D721Med (cell line): ENCODE measurements around the gene RERE.

Experiments used
- DNase-seq: peaks from one replicate; pipeline ENCODE4 v3.0.0; 2011; ENCODE audit warnings: low spot score; ENCODE audit not compliant: insufficient read length
- FAIRE-seq: peaks from 2 replicates; lab custom pipeline; 2011; peaks lifted over from hg19 to GRCh38; lab: Jason Lieb, UNC
- TF ChIP-seq, protein P1 (sequence below): IDR thresholded peaks from 2 replicates; pipeline ENCODE4 v1.5.1; 2012; ENCODE audit warnings: mild to moderate bottlenecking, control low read depth; ENCODE audit not compliant: insufficient read depth; ENCODE audit errors: missing control alignments

RERE gene

DNA sequence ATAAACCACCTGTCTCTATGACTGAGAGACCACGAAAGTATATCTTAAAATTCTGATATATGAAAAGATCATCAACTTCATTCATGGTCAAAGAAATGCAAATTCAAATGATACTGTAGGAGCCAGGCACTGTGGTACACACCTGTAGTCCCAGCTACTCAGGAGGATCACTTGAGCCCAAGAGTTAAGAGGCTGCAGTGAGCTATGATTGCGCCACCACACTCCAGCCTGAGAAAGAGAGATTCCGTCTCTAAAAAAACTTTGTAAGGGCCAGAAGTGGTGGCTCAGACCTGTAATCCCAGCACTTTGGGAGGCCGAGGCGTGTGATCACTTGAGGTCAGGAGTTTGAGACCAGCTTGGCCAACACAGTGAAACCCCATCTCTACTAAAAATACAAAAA is 17.0 kb downstream of the RERE start:
- FAIRE-seq (no peak), DNase-seq (no peak)
- TF ChIP-seq, protein P1, sequence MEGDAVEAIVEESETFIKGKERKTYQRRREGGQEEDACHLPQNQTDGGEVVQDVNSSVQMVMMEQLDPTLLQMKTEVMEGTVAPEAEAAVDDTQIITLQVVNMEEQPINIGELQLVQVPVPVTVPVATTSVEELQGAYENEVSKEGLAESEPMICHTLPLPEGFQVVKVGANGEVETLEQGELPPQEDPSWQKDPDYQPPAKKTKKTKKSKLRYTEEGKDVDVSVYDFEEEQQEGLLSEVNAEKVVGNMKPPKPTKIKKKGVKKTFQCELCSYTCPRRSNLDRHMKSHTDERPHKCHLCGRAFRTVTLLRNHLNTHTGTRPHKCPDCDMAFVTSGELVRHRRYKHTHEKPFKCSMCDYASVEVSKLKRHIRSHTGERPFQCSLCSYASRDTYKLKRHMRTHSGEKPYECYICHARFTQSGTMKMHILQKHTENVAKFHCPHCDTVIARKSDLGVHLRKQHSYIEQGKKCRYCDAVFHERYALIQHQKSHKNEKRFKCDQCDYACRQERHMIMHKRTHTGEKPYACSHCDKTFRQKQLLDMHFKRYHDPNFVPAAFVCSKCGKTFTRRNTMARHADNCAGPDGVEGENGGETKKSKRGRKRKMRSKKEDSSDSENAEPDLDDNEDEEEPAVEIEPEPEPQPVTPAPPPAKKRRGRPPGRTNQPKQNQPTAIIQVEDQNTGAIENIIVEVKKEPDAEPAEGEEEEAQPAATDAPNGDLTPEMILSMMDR, result no peak

DNA sequence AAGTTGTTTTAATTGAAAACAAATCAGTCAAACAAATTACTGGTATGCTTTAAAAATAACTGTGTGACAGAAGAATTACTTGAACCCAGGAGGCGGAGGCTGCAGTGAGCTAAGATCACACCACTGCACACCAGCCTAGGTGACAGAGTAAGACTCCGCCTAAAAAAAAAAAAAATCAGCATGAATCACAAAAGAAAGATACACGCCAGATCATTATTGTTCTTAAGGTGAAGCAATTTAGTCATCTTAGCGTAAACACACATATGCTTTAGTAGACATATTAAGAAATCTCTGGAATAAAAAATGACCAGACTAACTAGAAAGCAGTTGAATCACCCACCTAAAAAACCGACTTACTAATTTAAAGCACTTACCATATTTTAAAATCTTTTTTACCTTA is 20.2 kb downstream of the RERE start:
- DNase-seq (no peak), FAIRE-seq (no peak)
- TF ChIP-seq, protein P1, result no peak

DNA sequence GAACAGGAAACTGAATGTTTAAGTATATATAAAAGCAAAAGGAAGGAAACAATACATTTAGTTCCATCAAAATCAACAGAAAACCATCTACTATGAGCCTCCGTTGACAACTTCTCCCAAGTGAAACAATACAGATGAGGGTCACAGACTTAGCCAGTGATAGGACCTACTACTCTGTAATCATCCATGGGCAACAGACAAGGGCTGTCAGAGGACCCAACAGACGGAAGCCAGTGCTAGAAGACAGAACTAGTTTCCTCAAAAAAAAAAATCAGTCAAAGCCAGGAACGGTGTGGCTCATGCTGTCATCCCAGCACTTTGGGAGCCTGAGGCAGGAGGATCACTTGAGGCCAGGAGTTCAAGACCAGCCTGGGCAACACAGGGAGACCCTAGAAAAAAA is 20.6 kb downstream of the RERE start:
- no peak for FAIRE-seq
- TF ChIP-seq, protein P1, result no peak

DNA sequence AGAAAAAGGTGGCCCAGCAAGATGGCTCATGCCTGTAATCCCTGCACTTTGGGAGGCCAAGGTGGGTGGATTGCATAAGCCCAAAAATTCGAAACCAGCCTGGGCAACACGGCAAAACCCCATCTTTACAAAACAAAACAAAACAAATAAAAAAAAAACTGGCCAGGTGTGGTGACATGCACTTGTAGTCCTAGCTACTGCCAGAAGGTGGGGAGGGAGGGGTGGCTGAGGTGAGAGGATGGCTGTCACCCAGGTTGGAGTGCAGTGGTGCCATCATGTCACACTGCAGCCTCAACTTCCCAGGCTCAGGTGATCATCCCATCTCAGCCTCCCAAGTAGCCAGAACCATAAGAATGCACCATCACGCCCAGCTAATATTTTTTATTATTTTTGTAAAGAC is 22.8 kb downstream of the RERE start:
- FAIRE-seq (no peak), DNase-seq (no peak)
- TF ChIP-seq, protein P1, result no peak

More for the DNA sequence above, 20.6 kb downstream of the RERE start:
- no peak for DNase-seq

DNA sequence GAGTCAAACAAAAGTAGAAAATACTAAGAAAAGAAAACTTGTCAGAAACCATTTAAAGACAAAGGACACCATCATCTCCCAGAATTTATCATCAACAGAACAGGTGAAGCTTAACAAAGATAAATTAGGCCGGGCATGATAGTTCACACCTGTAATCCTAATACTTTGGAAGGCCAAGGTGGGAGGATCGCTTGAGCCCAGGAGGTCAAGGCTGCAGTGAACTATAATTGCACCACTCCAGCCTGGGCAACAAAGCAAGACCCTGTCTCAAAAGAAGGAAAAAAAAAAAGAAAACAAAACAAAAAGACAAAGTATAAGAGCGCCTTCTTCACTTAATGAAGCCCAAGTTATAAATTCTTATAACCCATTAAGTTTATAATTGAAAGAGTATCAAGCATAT is 25.6 kb downstream of the RERE start:
- no peak for FAIRE-seq
- TF ChIP-seq, protein P1, result no peak

DNA sequence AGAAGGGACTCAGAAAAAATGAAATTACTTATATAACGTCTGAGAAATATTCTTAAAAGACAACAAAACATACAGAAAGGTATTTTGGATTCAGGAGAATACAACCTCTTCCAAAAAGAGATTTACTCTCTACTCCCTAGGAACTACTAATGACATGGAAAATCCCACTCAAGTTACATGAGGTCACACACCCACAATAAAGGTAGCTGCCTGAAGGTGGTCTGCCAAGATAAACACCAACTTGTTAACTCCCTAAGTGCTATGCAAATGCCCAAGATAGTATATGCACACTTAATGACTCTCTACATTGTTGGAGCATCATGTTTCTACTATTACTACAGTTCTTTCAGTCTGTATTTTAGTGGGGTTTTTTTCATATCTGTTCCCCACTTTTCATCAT is 26.5 kb downstream of the RERE start:
- no peak for FAIRE-seq
- DNase-seq, result no peak
- TF ChIP-seq, protein P1, result no peak

More for the DNA sequence above, 25.6 kb downstream of the RERE start:
- no peak for DNase-seq

DNA sequence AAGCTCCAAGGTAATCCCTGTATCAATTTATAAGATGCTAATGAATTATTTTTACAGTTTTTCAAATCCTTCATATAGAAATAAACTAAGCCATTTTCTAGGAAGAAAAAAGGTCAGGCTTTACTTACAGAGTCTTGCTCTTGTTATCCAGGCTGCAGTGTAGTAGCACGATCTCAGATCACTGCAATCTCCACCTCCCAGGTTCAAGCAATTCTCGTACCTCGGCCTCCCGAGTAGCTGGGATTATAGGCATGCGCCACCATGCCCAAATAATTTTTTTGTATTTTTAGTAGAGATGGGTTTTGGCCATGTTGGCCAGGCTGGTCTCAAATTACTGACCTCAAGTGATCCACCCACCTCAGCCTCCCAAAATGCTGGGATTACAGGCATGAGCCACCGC is 27.0 kb downstream of the RERE start:
- TF ChIP-seq, protein P1, result no peak
- no peak for FAIRE-seq

More for the DNA sequence above, 27.0 kb downstream of the RERE start:
- DNase-seq, result no peak
